ENCODE measurements around the gene APP.

DNA sequence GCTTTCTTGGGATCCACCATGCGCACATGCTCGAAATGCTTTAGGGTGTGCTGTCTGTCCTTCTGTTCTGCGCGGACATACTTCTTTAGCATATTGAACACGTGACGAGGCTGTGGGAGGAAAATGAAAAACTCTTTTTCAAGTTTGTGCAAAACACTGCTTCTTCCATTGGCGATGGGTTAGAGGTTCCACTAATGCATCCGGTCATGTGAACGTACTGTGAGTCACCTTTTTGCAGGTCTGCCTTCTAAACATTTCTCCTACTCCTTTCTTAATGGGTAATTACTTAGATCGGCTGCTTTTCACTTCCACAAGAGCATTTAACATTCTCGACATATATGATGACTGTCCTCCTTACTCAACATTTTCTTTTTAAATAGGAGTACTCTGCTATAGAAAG, 214.9 kb downstream of the APP start:
- TF ChIP-seq, protein P1, sequence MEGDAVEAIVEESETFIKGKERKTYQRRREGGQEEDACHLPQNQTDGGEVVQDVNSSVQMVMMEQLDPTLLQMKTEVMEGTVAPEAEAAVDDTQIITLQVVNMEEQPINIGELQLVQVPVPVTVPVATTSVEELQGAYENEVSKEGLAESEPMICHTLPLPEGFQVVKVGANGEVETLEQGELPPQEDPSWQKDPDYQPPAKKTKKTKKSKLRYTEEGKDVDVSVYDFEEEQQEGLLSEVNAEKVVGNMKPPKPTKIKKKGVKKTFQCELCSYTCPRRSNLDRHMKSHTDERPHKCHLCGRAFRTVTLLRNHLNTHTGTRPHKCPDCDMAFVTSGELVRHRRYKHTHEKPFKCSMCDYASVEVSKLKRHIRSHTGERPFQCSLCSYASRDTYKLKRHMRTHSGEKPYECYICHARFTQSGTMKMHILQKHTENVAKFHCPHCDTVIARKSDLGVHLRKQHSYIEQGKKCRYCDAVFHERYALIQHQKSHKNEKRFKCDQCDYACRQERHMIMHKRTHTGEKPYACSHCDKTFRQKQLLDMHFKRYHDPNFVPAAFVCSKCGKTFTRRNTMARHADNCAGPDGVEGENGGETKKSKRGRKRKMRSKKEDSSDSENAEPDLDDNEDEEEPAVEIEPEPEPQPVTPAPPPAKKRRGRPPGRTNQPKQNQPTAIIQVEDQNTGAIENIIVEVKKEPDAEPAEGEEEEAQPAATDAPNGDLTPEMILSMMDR (IDR thresholded peaks at IDR 0.05; ENCODE audit: insufficient read depth, low read length), result no peak
- TF ChIP-seq POLR2AphosphoS5 (IDR thresholded peaks at IDR 0.05; ENCODE audit: low read depth), result no peak
- TF ChIP-seq, protein P2, sequence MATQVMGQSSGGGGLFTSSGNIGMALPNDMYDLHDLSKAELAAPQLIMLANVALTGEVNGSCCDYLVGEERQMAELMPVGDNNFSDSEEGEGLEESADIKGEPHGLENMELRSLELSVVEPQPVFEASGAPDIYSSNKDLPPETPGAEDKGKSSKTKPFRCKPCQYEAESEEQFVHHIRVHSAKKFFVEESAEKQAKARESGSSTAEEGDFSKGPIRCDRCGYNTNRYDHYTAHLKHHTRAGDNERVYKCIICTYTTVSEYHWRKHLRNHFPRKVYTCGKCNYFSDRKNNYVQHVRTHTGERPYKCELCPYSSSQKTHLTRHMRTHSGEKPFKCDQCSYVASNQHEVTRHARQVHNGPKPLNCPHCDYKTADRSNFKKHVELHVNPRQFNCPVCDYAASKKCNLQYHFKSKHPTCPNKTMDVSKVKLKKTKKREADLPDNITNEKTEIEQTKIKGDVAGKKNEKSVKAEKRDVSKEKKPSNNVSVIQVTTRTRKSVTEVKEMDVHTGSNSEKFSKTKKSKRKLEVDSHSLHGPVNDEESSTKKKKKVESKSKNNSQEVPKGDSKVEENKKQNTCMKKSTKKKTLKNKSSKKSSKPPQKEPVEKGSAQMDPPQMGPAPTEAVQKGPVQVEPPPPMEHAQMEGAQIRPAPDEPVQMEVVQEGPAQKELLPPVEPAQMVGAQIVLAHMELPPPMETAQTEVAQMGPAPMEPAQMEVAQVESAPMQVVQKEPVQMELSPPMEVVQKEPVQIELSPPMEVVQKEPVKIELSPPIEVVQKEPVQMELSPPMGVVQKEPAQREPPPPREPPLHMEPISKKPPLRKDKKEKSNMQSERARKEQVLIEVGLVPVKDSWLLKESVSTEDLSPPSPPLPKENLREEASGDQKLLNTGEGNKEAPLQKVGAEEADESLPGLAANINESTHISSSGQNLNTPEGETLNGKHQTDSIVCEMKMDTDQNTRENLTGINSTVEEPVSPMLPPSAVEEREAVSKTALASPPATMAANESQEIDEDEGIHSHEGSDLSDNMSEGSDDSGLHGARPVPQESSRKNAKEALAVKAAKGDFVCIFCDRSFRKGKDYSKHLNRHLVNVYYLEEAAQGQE (IDR thresholded peaks at IDR 0.05; ENCODE audit: insufficient replicate concordance, low read depth), result no peak
- TF ChIP-seq SPI1 (IDR thresholded peaks at IDR 0.05; ENCODE audit: borderline replicate concordance, low read depth), result no peak
